ENCODE data around the gene MAP3K14.
"Not testable (repeated sequence)": the region's sequence is repeated elsewhere in the genome, so short reads cannot be mapped to it uniquely, and the experiment has no call there.

The MAP3K14 gene

GRCh38 chr17:45347444-45347843 lies 30.6 kb upstream of the MAP3K14 start:
- no peak overlapping the region for H3K4me3 ChIP-seq (ENCODE audit: low read depth, low read length)
- no peaks in the 10 kb centered on the region for H3K27me3 ChIP-seq (ENCODE audit: control insufficient read depth, insufficient read depth, low read length)
- no peaks in the 10 kb centered on the region for H3K36me3 ChIP-seq (ENCODE audit: control insufficient read depth, insufficient read depth, low read length)
- peaks cover 5% of the 10 kb centered on the region; the same call in 1 of the 2 replicates for H3K9me3 ChIP-seq (ENCODE audit: control insufficient read depth, insufficient read depth, low read depth, low read length)
- peaks cover 2% of the 10 kb centered on the region; the same call in 1 of the 2 replicates for H3K4me1 ChIP-seq (ENCODE audit: control insufficient read depth, insufficient read depth, low read length)
- H3K27ac ChIP-seq (ENCODE audit: low read depth, low read length): no peak overlapping the region
- no peak overlapping the region for H3K9ac ChIP-seq (ENCODE audit: low read length)

- no peak overlapping the region for H3K27ac ChIP-seq (ENCODE audit: low read depth, low read length)
- peaks cover 11% of the 10 kb centered on the region for H3K4me1 ChIP-seq (ENCODE audit: control insufficient read depth, insufficient read depth, low read length)
- H3K9me3 ChIP-seq (ENCODE audit: control insufficient read depth, insufficient read depth, low read depth, low read length): no peaks in the 10 kb centered on the region
- H3K27me3 ChIP-seq (ENCODE audit: control insufficient read depth, insufficient read depth, low read length): no peaks in the 10 kb centered on the region
- H3K9ac ChIP-seq (ENCODE audit: low read length): no peak overlapping the region
- no peak overlapping the region for H3K4me3 ChIP-seq (ENCODE audit: low read depth, low read length)
- H3K36me3 ChIP-seq (ENCODE audit: control insufficient read depth, insufficient read depth, low read length): no peaks in the 10 kb centered on the region
These were observed 29.6 kb upstream of the MAP3K14 start for GRCh38 chr17:45346216-45347015.

GRCh38 chr17:45345554-45346215 lies 28.9 kb upstream of the MAP3K14 start:
- Histone ChIP-seq H3K9ac (ENCODE audit: low read length) (no peak overlapping the region), H3K9me3 (ENCODE audit: control insufficient read depth, insufficient read depth, low read depth, low read length) (no peaks in the 10 kb centered on the region), H3K27me3 (ENCODE audit: control insufficient read depth, insufficient read depth, low read length) (no peaks in the 10 kb centered on the region), H3K4me1 (ENCODE audit: control insufficient read depth, insufficient read depth, low read length) (peaks cover 14% of the 10 kb centered on the region), H3K36me3 (ENCODE audit: control insufficient read depth, insufficient read depth, low read length) (no peaks in the 10 kb centered on the region), H3K27ac (ENCODE audit: low read depth, low read length) (no peak overlapping the region), H3K4me3 (ENCODE audit: low read depth, low read length) (no peak overlapping the region)

GRCh38 chr17:45345246-45345553 lies 28.4 kb upstream of the MAP3K14 start:
- Histone ChIP-seq H3K36me3 (ENCODE audit: control insufficient read depth, insufficient read depth, low read length) (no peaks in the 10 kb centered on the region), H3K27ac (ENCODE audit: low read depth, low read length) (no peak overlapping the region), H3K4me1 (ENCODE audit: control insufficient read depth, insufficient read depth, low read length) (peaks cover 14% of the 10 kb centered on the region), H3K27me3 (ENCODE audit: control insufficient read depth, insufficient read depth, low read length) (no peaks in the 10 kb centered on the region), H3K4me3 (ENCODE audit: low read depth, low read length) (no peak overlapping the region), H3K9me3 (ENCODE audit: control insufficient read depth, insufficient read depth, low read depth, low read length) (no peaks in the 10 kb centered on the region), H3K9ac (ENCODE audit: low read length) (no peak overlapping the region)

- not testable (repeated sequence) for H3K9ac ChIP-seq (ENCODE audit: low read length); H3K36me3 ChIP-seq (ENCODE audit: control insufficient read depth, insufficient read depth, low read length)
These were observed 27.3 kb upstream of the MAP3K14 start for GRCh38 chr17:45343967-45344664.

GRCh38 chr17:45342871-45343526 lies 26.2 kb upstream of the MAP3K14 start:
- Histone ChIP-seq H3K4me3 (ENCODE audit: low read depth, low read length) (no peak overlapping the region), H3K27ac (ENCODE audit: low read depth, low read length) (no peak overlapping the region), H3K9ac (ENCODE audit: low read length) (no peak overlapping the region), H3K4me1 (ENCODE audit: control insufficient read depth, insufficient read depth, low read length) (peaks cover 14% of the 10 kb centered on the region), H3K9me3 (ENCODE audit: control insufficient read depth, insufficient read depth, low read depth, low read length) (no peaks in the 10 kb centered on the region), H3K36me3 (ENCODE audit: control insufficient read depth, insufficient read depth, low read length) (no peaks in the 10 kb centered on the region), H3K27me3 (ENCODE audit: control insufficient read depth, insufficient read depth, low read length) (no peaks in the 10 kb centered on the region)

More at GRCh38 chr17:45343967-45344664, 27.3 kb upstream of the MAP3K14 start:
- not testable (repeated sequence) for H3K27me3 ChIP-seq (ENCODE audit: control insufficient read depth, insufficient read depth, low read length); H3K27ac ChIP-seq (ENCODE audit: low read depth, low read length); H3K4me3 ChIP-seq (ENCODE audit: low read depth, low read length); H3K9me3 ChIP-seq (ENCODE audit: control insufficient read depth, insufficient read depth, low read depth, low read length)
- peaks cover 14% of the 10 kb centered on the region for H3K4me1 ChIP-seq (ENCODE audit: control insufficient read depth, insufficient read depth, low read length)

GRCh38 chr17:45342306-45342705 lies 25.5 kb upstream of the MAP3K14 start:
- no peaks in the 10 kb centered on the region for H3K36me3 ChIP-seq (ENCODE audit: control insufficient read depth, insufficient read depth, low read length)
- no peaks in the 10 kb centered on the region for H3K9me3 ChIP-seq (ENCODE audit: control insufficient read depth, insufficient read depth, low read depth, low read length)
- peaks cover 14% of the 10 kb centered on the region for H3K4me1 ChIP-seq (ENCODE audit: control insufficient read depth, insufficient read depth, low read length)
- no peak overlapping the region for H3K27ac ChIP-seq (ENCODE audit: low read depth, low read length)
- no peak overlapping the region for H3K4me3 ChIP-seq (ENCODE audit: low read depth, low read length)
- no peak overlapping the region for H3K9ac ChIP-seq (ENCODE audit: low read length)
- H3K27me3 ChIP-seq (ENCODE audit: control insufficient read depth, insufficient read depth, low read length): no peaks in the 10 kb centered on the region

- Histone ChIP-seq H3K4me3 (ENCODE audit: low read depth, low read length) (no peak overlapping the region), H3K36me3 (ENCODE audit: control insufficient read depth, insufficient read depth, low read length) (no peaks in the 10 kb centered on the region), H3K27ac (ENCODE audit: low read depth, low read length) (no peak overlapping the region), H3K9me3 (ENCODE audit: control insufficient read depth, insufficient read depth, low read depth, low read length) (no peaks in the 10 kb centered on the region), H3K4me1 (ENCODE audit: control insufficient read depth, insufficient read depth, low read length) (peaks cover 14% of the 10 kb centered on the region), H3K9ac (ENCODE audit: low read length) (no peak overlapping the region), H3K27me3 (ENCODE audit: control insufficient read depth, insufficient read depth, low read length) (0 out of 2 replicates have a peak, but pooled peaks cover under 1% of the 10 kb centered on the region)
These were observed 24.8 kb upstream of the MAP3K14 start for GRCh38 chr17:45341533-45342158.

GRCh38 chr17:45339646-45340605 lies 23.1 kb upstream of the MAP3K14 start:
- no peaks in the 10 kb centered on the region for H3K36me3 ChIP-seq (ENCODE audit: control insufficient read depth, insufficient read depth, low read length)
- no peak overlapping the region for H3K9ac ChIP-seq (ENCODE audit: low read length)
- no peaks in the 10 kb centered on the region for H3K9me3 ChIP-seq (ENCODE audit: control insufficient read depth, insufficient read depth, low read depth, low read length)
- H3K4me1 ChIP-seq (ENCODE audit: control insufficient read depth, insufficient read depth, low read length): peaks cover 14% of the 10 kb centered on the region
- no peak overlapping the region for H3K27ac ChIP-seq (ENCODE audit: low read depth, low read length)
- H3K4me3 ChIP-seq (ENCODE audit: low read depth, low read length): no peak overlapping the region
- H3K27me3 ChIP-seq (ENCODE audit: control insufficient read depth, insufficient read depth, low read length): peaks cover 12% of the 10 kb centered on the region; the same call in 1 of the 2 replicates
